Endothelial cell (in vitro differentiated cells): ENCODE results near the gene MT1G. TPM values are rescaled to one million over a fixed set of nuclear protein-coding genes. Genes with fewer than 3 reads are reported as not detected.
"Not testable (repeated sequence)": the region's sequence is repeated elsewhere in the genome, so short reads cannot be mapped to it uniquely, and the experiment has no call there.

Experiments used
- DNase-seq: peaks from one replicate; pipeline ENCODE4 v3.0.0; 2021; ENCODE audit warnings: low spot score
- H3K27ac Mint-ChIP-seq: one replicate; pipeline ENCODE4 v1.8.0; 2021; ENCODE audit warnings: mixed read lengths, inconsistent platforms; ENCODE audit not compliant: unreplicated experiment
- H3K27me3 Mint-ChIP-seq: one replicate; pipeline ENCODE4 v1.8.0; 2021; ENCODE audit warnings: mild to moderate bottlenecking, moderate library complexity, mixed read lengths, inconsistent platforms; ENCODE audit not compliant: unreplicated experiment
- H3K36me3 Mint-ChIP-seq: one replicate; pipeline ENCODE4 v1.8.0; 2021; ENCODE audit warnings: mild to moderate bottlenecking, low read depth, mixed read lengths, inconsistent platforms; ENCODE audit not compliant: unreplicated experiment
- H3K4me1 Mint-ChIP-seq: one replicate; pipeline ENCODE4 v1.8.0; 2021; ENCODE audit warnings: mild to moderate bottlenecking, mixed read lengths, inconsistent platforms; ENCODE audit not compliant: unreplicated experiment
- H3K4me3 Mint-ChIP-seq: one replicate; pipeline ENCODE4 v1.8.0; 2021; ENCODE audit warnings: mild to moderate bottlenecking, mixed read lengths, inconsistent platforms; ENCODE audit not compliant: unreplicated experiment
- H3K9me3 Mint-ChIP-seq: one replicate; pipeline ENCODE4 v1.8.0; 2021; ENCODE audit warnings: mixed read lengths, inconsistent platforms; ENCODE audit not compliant: unreplicated experiment
- long read RNA-seq: library from polyadenylated mRNA; unstranded; transcript quantifications from one replicate; pipeline ENCODE4 v2.0.0, GENCODE V29; 2020; ENCODE audit not compliant: unreplicated experiment
- total RNA-seq: library from RNA; stranded (reverse); fragmentation: NEBNext Ultra II Directional; extraction: Animal tissue kit (Norgen Biotek cat#: 25700); gene quantifications from one replicate; pipeline ENCODE4 v1.2.1, GENCODE V29; 2021; ENCODE audit not compliant: unreplicated experiment
- TF ChIP-seq, protein P1 (sequence below): fragments of 200-600 bp; sonication (generic); IDR thresholded peaks from one replicate; pipeline ENCODE4 v1.5.0; 2021; ENCODE audit warnings: antibody characterized with exemption; ENCODE audit not compliant: unreplicated experiment

MT1G gene
- total RNA-seq = not detected
- long read RNA-seq = 0 reads

DNA sequence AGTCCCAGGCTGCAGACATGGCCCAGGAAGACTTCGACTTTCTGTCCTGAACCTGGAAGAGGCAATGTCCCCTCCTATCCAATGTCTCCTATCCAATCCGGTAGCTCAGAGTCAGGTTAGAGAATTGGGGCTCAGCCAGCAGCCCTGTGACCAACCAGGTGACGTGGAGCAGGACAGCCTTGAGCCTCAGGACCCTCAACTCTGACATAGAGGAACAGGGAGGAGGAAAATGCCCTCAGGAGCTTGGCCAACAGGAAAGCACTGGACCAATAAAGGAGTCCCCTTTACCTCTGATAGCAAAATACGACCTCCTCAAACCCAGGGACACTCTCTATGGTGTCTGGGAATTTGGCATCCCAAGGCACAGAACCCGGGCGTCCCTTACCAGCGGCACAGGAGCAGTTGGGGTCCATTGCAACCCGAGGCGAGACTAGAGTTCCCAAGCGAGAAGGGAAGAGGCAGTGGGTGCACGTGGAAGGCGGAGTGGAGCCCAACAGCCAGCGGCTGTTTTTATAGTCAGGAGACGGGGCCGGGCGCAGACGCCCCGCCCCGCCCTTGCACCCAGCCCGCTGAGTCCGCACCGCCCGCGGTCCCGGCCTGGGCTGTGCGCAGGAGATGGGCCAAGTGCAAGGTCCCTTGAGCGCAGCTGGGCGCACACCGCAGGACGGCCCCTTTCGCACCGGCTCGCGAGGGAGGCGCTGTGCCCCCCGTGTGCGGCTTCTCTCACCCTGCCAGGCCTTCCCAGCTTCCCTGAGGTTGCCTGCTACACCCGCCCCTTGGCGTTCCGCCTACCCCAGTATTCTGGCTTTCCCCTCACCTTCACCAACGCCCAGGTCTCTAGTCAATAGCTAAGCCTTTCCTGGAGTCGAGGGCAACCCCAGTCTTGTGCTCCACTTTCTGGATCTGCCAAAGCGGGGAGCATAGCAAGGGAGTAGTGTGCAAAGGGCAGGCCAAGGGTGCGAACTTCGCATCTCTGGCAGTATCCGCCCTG is at the start of gene MT1G:
TSS of gene MT1G (minus strand) at position 485 of the 991 bp plus-strand sequence. CDS start at position 413, 72 bp downstream.
- TF ChIP-seq, protein P1, sequence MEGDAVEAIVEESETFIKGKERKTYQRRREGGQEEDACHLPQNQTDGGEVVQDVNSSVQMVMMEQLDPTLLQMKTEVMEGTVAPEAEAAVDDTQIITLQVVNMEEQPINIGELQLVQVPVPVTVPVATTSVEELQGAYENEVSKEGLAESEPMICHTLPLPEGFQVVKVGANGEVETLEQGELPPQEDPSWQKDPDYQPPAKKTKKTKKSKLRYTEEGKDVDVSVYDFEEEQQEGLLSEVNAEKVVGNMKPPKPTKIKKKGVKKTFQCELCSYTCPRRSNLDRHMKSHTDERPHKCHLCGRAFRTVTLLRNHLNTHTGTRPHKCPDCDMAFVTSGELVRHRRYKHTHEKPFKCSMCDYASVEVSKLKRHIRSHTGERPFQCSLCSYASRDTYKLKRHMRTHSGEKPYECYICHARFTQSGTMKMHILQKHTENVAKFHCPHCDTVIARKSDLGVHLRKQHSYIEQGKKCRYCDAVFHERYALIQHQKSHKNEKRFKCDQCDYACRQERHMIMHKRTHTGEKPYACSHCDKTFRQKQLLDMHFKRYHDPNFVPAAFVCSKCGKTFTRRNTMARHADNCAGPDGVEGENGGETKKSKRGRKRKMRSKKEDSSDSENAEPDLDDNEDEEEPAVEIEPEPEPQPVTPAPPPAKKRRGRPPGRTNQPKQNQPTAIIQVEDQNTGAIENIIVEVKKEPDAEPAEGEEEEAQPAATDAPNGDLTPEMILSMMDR = no peak
- DNase-seq = no peak
- Mint-ChIP-seq H3K27ac (no peak within 1 kb of the TSS), H3K27me3 (peaks cover 39% of the 10 kb centered on the region), H3K36me3 (peaks cover 7% of the 10 kb centered on the region), H3K4me1 (peaks cover 10% of the 10 kb centered on the region), H3K4me3 (no peak within 1 kb of the TSS), H3K9me3 (no peaks in the 10 kb centered on the region)

DNA sequence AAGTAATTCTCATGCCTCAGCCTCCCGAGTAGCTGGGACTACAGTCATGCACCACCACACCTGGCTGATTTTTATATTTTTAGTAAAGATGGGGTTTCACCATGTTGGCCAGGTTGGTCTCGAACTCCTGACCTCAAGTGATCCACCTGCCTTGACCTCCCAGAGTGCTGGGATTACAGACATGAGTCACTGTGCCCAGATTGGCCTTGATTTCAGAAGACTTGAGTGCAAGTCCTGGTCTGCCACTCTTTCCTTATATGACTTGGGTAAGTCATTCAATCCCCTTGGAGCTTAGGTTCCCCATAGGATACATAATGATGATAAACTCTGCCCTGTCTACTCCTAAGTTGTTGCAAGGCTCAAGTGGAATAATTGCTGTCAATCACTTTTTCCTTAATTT is 49.7 kb upstream of the MT1G start:
- H3K36me3 Mint-ChIP-seq, DNase-seq, H3K27me3 Mint-ChIP-seq: not testable (repeated sequence)

DNA sequence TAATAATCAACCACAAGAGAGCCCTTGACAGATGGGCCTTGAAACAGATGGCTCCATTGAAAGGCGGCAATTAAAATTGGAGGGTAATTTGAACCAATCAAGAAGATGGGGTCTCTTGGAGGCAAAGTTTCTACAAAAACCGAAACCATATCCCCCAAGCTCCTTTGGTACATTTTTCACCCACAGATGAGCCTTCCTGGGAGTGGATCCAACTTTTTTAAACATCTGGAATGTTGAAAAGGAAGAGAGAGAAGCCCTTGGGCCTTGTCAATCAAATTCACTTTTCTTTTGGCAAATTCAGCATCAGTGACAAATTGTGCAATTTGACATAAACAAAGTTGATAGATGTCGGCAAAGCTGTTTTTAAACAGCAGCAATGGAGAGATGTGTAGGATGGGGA is 48.9 kb upstream of the MT1G start:
- no peak overlapping the region for H3K27ac Mint-ChIP-seq
- no peak for DNase-seq
- TF ChIP-seq, protein P1 = no peak
- no peak overlapping the region for H3K4me3 Mint-ChIP-seq
- H3K4me1 Mint-ChIP-seq = no peaks in the 10 kb centered on the region
- H3K27me3 Mint-ChIP-seq = peaks cover 4% of the 10 kb centered on the region
- no peaks in the 10 kb centered on the region for H3K36me3 Mint-ChIP-seq
- H3K9me3 Mint-ChIP-seq = no peaks in the 10 kb centered on the region

More for the DNA sequence above, 49.7 kb upstream of the MT1G start:
- H3K9me3 Mint-ChIP-seq, H3K4me3 Mint-ChIP-seq, H3K27ac Mint-ChIP-seq, H3K4me1 Mint-ChIP-seq: not testable (repeated sequence)

DNA sequence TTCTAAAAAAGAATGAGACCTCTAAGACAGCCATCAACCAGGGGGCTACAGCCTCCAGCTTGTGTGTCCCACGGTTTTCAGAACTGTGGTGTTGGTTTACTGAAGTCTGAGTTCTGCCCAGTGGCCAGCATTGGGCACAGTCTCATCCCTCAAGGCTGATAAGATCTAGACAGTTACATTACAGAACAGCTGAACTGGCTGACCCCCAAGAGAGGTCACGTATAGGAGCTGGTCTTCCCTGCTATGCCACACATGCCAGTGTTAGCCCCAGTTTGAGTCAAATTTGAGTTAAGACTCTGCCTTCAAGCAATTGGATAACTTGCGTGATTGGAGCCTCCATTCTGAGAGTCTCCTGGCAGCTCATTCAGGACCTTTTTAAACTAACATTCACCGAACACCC is 47.3 kb upstream of the MT1G start:
- no peak overlapping the region for H3K27ac Mint-ChIP-seq

DNA sequence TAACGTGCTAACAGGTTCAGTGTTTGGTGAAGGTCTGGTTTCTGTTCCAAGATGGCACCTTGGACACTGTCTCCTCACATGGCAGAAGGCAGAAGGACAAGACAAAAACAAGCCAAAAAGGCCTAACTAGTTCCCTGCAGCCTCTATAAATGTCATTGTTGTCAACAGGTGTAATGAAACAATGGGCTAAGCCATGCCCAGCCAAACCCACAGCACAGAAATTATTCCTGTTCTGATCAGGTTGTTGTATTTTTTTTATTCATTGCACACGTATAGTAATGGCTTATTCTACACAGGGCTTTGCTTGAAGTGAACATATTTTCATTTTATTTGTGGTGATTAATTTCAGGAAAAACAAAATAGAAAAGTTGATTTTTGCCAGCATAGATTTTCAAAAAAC is 45.9 kb upstream of the MT1G start:
- Mint-ChIP-seq H3K9me3 (no peaks in the 10 kb centered on the region), H3K27me3 (peaks cover 6% of the 10 kb centered on the region), H3K36me3 (no peaks in the 10 kb centered on the region), H3K4me3 (no peak overlapping the region), H3K4me1 (peaks cover 3% of the 10 kb centered on the region), H3K27ac (no peak overlapping the region)
- TF ChIP-seq, protein P1 = no peak
- no peak for DNase-seq

More for the DNA sequence above, 47.3 kb upstream of the MT1G start:
- no peak for DNase-seq
- TF ChIP-seq, protein P1 = no peak
- Mint-ChIP-seq H3K4me1 (no peaks in the 10 kb centered on the region), H3K36me3 (no peaks in the 10 kb centered on the region), H3K4me3 (no peak overlapping the region), H3K27me3 (peaks cover 4% of the 10 kb centered on the region), H3K9me3 (no peaks in the 10 kb centered on the region)
